GM10266 (cell line): ENCODE measurements around the gene METTL22.

ENCODE experiments used
- DNase-seq: peaks from one replicate; pipeline ENCODE4 v3.0.0; 2012; ENCODE audit errors: extremely low spot score
- TF ChIP-seq, protein P1 (sequence below): IDR thresholded peaks from 2 replicates; pipeline ENCODE4 v1.5.1; 2012; ENCODE audit warnings: mild to moderate bottlenecking, low read depth; ENCODE audit not compliant: control insufficient read depth, insufficient read depth; ENCODE audit errors: missing control alignments

METTL22 gene

GRCh38 chr16:8676160-8676547 lies 54.7 kb downstream of the METTL22 start:
- no peak for DNase-seq
- TF ChIP-seq, protein P1, sequence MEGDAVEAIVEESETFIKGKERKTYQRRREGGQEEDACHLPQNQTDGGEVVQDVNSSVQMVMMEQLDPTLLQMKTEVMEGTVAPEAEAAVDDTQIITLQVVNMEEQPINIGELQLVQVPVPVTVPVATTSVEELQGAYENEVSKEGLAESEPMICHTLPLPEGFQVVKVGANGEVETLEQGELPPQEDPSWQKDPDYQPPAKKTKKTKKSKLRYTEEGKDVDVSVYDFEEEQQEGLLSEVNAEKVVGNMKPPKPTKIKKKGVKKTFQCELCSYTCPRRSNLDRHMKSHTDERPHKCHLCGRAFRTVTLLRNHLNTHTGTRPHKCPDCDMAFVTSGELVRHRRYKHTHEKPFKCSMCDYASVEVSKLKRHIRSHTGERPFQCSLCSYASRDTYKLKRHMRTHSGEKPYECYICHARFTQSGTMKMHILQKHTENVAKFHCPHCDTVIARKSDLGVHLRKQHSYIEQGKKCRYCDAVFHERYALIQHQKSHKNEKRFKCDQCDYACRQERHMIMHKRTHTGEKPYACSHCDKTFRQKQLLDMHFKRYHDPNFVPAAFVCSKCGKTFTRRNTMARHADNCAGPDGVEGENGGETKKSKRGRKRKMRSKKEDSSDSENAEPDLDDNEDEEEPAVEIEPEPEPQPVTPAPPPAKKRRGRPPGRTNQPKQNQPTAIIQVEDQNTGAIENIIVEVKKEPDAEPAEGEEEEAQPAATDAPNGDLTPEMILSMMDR, result no peak

GRCh38 chr16:8676737-8677375 lies 55.4 kb downstream of the METTL22 start:
- TF ChIP-seq, protein P1, result no peak
- DNase-seq, result no peak

DNA sequence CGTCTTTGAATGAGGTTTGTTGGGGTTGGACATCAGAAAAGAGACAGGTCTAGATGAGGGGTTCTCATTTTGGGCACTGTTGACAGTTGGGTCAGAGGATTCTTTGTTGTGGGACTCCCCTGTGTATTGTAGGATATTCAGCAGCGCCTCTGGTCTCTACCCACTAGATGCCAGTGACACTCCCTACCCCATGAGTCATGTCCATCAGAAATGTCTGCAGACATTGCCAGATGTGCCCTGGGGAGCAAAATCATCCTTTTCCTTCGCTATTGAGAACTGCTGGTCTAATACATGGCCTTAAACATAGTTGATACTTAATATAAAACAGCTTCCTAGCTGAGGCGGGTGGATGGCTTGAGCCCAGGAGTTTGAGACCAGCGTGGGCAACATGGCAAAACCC lies 56.0 kb downstream of the METTL22 start:
- TF ChIP-seq, protein P1, result no peak
- DNase-seq, result no peak

GRCh38 chr16:8678068-8678927 lies 56.8 kb downstream of the METTL22 start:
- TF ChIP-seq, protein P1, result no peak
- no peak for DNase-seq

- TF ChIP-seq, protein P1, result no peak
These were observed 57.7 kb downstream of the METTL22 start for GRCh38 chr16:8679151-8679550.

GRCh38 chr16:8682551-8683259 lies 61.2 kb downstream of the METTL22 start:
- no peak for DNase-seq
- TF ChIP-seq, protein P1, result no peak

More at GRCh38 chr16:8679151-8679550, 57.7 kb downstream of the METTL22 start:
- no peak for DNase-seq
